OCI-LY1 (cell line): ENCODE measurements around the gene LRP5.

ENCODE experiments used
- H2AFZ ChIP-seq: fragments of 200-600 bp; sonication (generic), shearing (Covaris generic); 2 replicates; pipeline ENCODE4 v1.6.0; 2014; ENCODE audit warnings: antibody characterized with exemption, mild to moderate bottlenecking, low read length
- H3F3A ChIP-seq: fragments of 200-600 bp; sonication (generic), shearing (Covaris generic); 2 replicates; pipeline ENCODE4 v1.6.0; 2014; ENCODE audit warnings: mild to moderate bottlenecking, antibody characterized with exemption, low read length, moderate library complexity; ENCODE audit not compliant: insufficient read depth
- H3K27ac ChIP-seq: fragments of 200-600 bp; sonication (generic); 2 replicates; pipeline ENCODE4 v1.5.1; 2014; ENCODE audit warnings: low read length, mixed run types, mild to moderate bottlenecking, low read depth; ENCODE audit not compliant: poor library complexity, severe bottlenecking
- H3K27me3 ChIP-seq: fragments of 200-600 bp; sonication (generic); 2 replicates; pipeline ENCODE4 v1.6.0; 2014; ENCODE audit warnings: antibody characterized with exemption, mild to moderate bottlenecking, low read length, moderate library complexity; ENCODE audit not compliant: insufficient read depth
- H3K36me3 ChIP-seq: fragments of 200-600 bp; sonication (generic); 2 replicates; pipeline ENCODE4 v1.6.1; 2014; ENCODE audit warnings: mild to moderate bottlenecking, antibody characterized with exemption, low read length, moderate library complexity, mixed read lengths; ENCODE audit not compliant: insufficient read depth
- H3K4me1 ChIP-seq: fragments of 200-600 bp; sonication (generic); 2 replicates; pipeline ENCODE4 v1.5.1; 2014; ENCODE audit warnings: mild to moderate bottlenecking, low read length, moderate library complexity; ENCODE audit not compliant: insufficient read depth, severe bottlenecking
- H3K4me2 ChIP-seq: fragments of 200-600 bp; sonication (generic), shearing (Covaris generic); 2 replicates; pipeline ENCODE4 v1.6.1; 2014; ENCODE audit warnings: low read length
- H3K4me3 ChIP-seq: fragments of 200-600 bp; sonication (generic); 2 replicates; pipeline ENCODE4 v1.5.1; 2014; ENCODE audit warnings: low read length, low read depth, mild to moderate bottlenecking, mixed read lengths; ENCODE audit not compliant: poor library complexity, severe bottlenecking
- H3K79me2 ChIP-seq: fragments of 200-600 bp; shearing (Covaris generic); 2 replicates; pipeline ENCODE4 v1.6.1; 2016; ENCODE audit warnings: mixed run types, low read length, mixed read lengths; ENCODE audit not compliant: insufficient read depth
- H3K9ac ChIP-seq: fragments of 200-600 bp; sonication (generic), shearing (Covaris generic); 2 replicates; pipeline ENCODE4 v1.6.1; 2014; ENCODE audit warnings: mild to moderate bottlenecking, low read length, mixed read lengths
- H3K9me2 ChIP-seq: fragments of 200-600 bp; sonication (generic), shearing (Covaris generic); 2 replicates; pipeline ENCODE4 v1.6.1; 2014; ENCODE audit warnings: low read depth, mild to moderate bottlenecking, low read length, mixed read lengths
- H3K9me3 ChIP-seq: fragments of 200-600 bp; shearing (Covaris generic); 2 replicates; pipeline ENCODE4 v1.6.1; 2014; ENCODE audit warnings: low read length, mixed read lengths
- H4K20me1 ChIP-seq: fragments of 200-600 bp; sonication (generic), shearing (Covaris generic); 2 replicates; pipeline ENCODE4 v1.6.0; 2016; ENCODE audit warnings: mild to moderate bottlenecking, low read length; ENCODE audit not compliant: insufficient read depth
- EZH2 ChIP-seq: fragments of 200-600 bp; sonication (generic), shearing (Covaris generic); IDR thresholded peaks from 2 replicates; pipeline ENCODE4 v1.8.0; 2017; ENCODE audit warnings: borderline replicate concordance, mixed run types, mild to moderate bottlenecking, antibody characterized with exemption, low read length, moderate library complexity, mixed read lengths
- TF ChIP-seq, protein P1 (sequence below): fragments of 200-600 bp; sonication (generic), shearing (Covaris generic); IDR thresholded peaks from 2 replicates; pipeline ENCODE4 v1.5.1; 2017; ENCODE audit warnings: mild to moderate bottlenecking, antibody characterized with exemption, low read length, moderate library complexity, mixed read lengths

LRP5 gene

DNA sequence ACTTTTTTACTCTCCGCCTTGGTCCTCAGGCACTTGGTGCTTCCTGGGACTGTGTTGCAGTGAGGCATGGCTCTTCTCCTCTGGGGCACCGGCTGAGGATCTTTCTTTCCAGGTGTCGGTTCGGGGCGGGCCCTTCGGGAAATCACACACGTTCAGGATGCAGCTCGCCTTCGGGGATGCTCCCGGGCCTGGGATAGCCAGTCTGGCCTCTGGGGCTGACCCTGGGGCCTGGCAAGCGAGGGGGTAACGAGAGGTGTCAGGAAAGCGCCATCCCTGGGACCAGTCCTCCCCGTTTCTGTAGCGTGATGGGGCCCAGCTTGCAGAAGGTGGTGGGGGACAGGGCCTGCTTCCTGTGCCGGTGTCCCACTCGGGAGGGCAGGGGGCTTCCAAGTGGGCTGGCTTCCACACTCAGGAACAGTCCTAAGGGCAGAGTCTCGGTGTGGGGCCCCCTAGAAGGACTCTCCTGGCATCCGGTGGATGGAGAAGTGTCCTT lies 53.6 kb downstream of the LRP5 start:
- Histone ChIP-seq H3K27me3 (peaks cover 4% of the 10 kb centered on the region; the same call in 1 of the 2 replicates), H2AFZ (no peak overlapping the region), H3K27ac (no peak overlapping the region), H3K79me2 (no peaks in the 10 kb centered on the region), H3K4me3 (no peak overlapping the region), H3K4me1 (peaks cover 9% of the 10 kb centered on the region), H3K9me2 (no peaks in the 10 kb centered on the region), H3K4me2 (no peak overlapping the region), H3K36me3 (no peaks in the 10 kb centered on the region), H3K9ac (no peak overlapping the region), H4K20me1 (no peaks in the 10 kb centered on the region), H3F3A (no peaks in the 10 kb centered on the region), H3K9me3 (no peaks in the 10 kb centered on the region)
- TF ChIP-seq EZH2 = no peak
- TF ChIP-seq, protein P1, sequence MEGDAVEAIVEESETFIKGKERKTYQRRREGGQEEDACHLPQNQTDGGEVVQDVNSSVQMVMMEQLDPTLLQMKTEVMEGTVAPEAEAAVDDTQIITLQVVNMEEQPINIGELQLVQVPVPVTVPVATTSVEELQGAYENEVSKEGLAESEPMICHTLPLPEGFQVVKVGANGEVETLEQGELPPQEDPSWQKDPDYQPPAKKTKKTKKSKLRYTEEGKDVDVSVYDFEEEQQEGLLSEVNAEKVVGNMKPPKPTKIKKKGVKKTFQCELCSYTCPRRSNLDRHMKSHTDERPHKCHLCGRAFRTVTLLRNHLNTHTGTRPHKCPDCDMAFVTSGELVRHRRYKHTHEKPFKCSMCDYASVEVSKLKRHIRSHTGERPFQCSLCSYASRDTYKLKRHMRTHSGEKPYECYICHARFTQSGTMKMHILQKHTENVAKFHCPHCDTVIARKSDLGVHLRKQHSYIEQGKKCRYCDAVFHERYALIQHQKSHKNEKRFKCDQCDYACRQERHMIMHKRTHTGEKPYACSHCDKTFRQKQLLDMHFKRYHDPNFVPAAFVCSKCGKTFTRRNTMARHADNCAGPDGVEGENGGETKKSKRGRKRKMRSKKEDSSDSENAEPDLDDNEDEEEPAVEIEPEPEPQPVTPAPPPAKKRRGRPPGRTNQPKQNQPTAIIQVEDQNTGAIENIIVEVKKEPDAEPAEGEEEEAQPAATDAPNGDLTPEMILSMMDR = no peak

DNA sequence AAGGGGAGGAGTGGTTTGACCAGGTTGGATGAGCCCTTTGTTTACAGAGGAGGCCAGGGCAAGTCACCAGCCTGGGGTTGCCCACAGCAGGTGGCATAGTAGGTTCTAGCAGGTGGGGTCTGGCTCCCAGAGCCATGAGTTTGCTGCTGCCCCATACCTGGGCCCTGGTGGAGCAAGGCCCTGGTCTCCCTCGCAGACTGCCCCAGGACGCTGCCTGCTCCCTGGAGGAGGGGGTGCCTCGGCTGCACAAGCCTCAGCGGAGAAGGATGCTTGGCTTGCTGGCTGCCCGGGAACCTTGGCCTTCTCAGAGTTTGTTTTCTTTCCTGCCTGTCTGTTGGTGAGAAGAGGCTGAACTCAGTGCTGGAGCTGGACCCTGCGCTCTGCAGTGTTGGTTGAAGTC lies 54.9 kb downstream of the LRP5 start:
- H3K79me2 ChIP-seq = no peaks in the 10 kb centered on the region
- H4K20me1 ChIP-seq = no peaks in the 10 kb centered on the region
- no peak overlapping the region for H3K9ac ChIP-seq
- no peaks in the 10 kb centered on the region for H3K27me3 ChIP-seq
- TF ChIP-seq EZH2 = no peak
- TF ChIP-seq, protein P1 = no peak
- H3K9me2 ChIP-seq = no peaks in the 10 kb centered on the region
- no peak overlapping the region for H3K4me3 ChIP-seq
- H3K9me3 ChIP-seq = no peaks in the 10 kb centered on the region
- peaks cover 16% of the 10 kb centered on the region for H3K4me1 ChIP-seq
- no peak overlapping the region for H2AFZ ChIP-seq
- H3K36me3 ChIP-seq = no peaks in the 10 kb centered on the region
- H3K4me2 ChIP-seq = no peak overlapping the region
- H3F3A ChIP-seq = no peaks in the 10 kb centered on the region
- no peak overlapping the region for H3K27ac ChIP-seq

DNA sequence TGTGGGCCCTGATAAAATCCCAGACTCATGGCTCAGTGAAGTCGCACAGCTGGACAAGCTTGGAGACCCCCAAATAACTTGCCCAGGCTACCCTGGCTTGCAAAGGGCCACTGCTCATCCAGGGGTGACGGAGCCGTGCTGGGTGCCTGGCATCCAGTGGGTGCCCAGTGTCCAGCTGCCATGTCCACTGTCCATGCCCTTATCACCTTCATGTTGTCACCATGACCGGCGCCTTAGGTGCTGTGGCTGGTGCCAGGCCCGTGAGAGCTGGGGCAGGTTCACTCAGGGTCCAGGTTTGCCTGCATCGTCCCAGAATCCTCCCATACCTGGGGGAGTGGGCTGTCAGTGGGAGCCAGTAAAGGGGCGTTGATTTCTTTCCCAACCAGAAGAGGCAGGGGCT lies 57.4 kb downstream of the LRP5 start:
- H3K36me3 ChIP-seq = no peaks in the 10 kb centered on the region
- no peak overlapping the region for H3K4me3 ChIP-seq
- H3K27me3 ChIP-seq = peaks cover 11% of the 10 kb centered on the region; the same call in 1 of the 2 replicates
- H3K9me3 ChIP-seq = no peaks in the 10 kb centered on the region
- no peak overlapping the region for H3K4me2 ChIP-seq
- TF ChIP-seq, protein P1 = no peak
- no peak for TF ChIP-seq EZH2
- no peaks in the 10 kb centered on the region for H4K20me1 ChIP-seq
- peaks cover 16% of the 10 kb centered on the region for H3K4me1 ChIP-seq
- no peak overlapping the region for H3K9ac ChIP-seq
- no peak overlapping the region for H3K27ac ChIP-seq
- no peaks in the 10 kb centered on the region for H3K79me2 ChIP-seq
- H2AFZ ChIP-seq = no peak overlapping the region
- H3K9me2 ChIP-seq = no peaks in the 10 kb centered on the region
- no peaks in the 10 kb centered on the region for H3F3A ChIP-seq
